ENCODE data around the gene MICU1. TPM values are rescaled to one million over a fixed set of nuclear protein-coding genes. Genes with fewer than 3 reads are reported as not detected.

Gene MICU1
- total and polyA plus RNA-seq, 2 of the 13 experiments (the other 11 are each of a cell fraction or from before 2014, with no cell fraction given), result 32.5 to 56.1 TPM

GRCh38 chr10:72354356-72355213, 271.3 kb downstream of the MICU1 start, which contains the start of gene DNAJB12 (continued):
- TF ChIP-seq ARID5B (CRISPR knock-in tag; IDR thresholded peaks at IDR 0.05) (peak; percentile 68), HNRNPH1 (optimal IDR thresholded peaks at IDR 0.05; ENCODE audit: low read depth, low read length) (peak; percentile 34), NR2F1 (CRISPR knock-in tag; IDR thresholded peaks at IDR 0.05) (0 out of 4 replicates have a peak, but pooled peaks of 1 of the 2 experiments have one; percentile 13), NAIF1 (CRISPR knock-in tag; IDR thresholded peaks at IDR 0.05; ENCODE audit: borderline replicate concordance) (peak; percentile 44; the same call in 1 of the 2 replicates), ZNF800 (CRISPR knock-in tag; IDR thresholded peaks at IDR 0.05) (peak; percentile 80), ZSCAN30 (CRISPR knock-in tag; IDR thresholded peaks at IDR 0.05) (no peak), SMAD1 (CRISPR knock-in tag; IDR thresholded peaks at IDR 0.05; ENCODE audit: borderline replicate concordance, low read depth) (peak; percentile 56; the same call in 1 of the 2 replicates), CAMTA2 (CRISPR knock-in tag; IDR thresholded peaks at IDR 0.05; ENCODE audit: borderline replicate concordance) (peak; percentile 95), CBX5 (CRISPR knock-in tag; IDR thresholded peaks at IDR 0.05; ENCODE audit: borderline replicate concordance) (peak; percentile 30; the same call in 1 of the 2 replicates), BCL6 (CRISPR knock-in tag; IDR thresholded peaks at IDR 0.05) (peak; percentile 27), KAT7 (CRISPR knock-in tag; IDR thresholded peaks at IDR 0.05; ENCODE audit: borderline replicate concordance) (peak; percentile 65; the same call in 1 of the 2 replicates), TCF7L2 (IDR thresholded peaks at IDR 0.05; ENCODE audit: low read depth, low read length) (no peak), MXD1 (CRISPR knock-in tag; IDR thresholded peaks at IDR 0.05) (peak; percentile 80; the same call in 1 of the 2 replicates), RELA (CRISPR knock-in tag; IDR thresholded peaks at IDR 0.05) (0 out of 2 replicates have a peak, but pooled peaks have one; percentile 33), PREB (CRISPR knock-in tag; IDR thresholded peaks at IDR 0.05) (no peak)
- TF ChIP-seq, protein P1, sequence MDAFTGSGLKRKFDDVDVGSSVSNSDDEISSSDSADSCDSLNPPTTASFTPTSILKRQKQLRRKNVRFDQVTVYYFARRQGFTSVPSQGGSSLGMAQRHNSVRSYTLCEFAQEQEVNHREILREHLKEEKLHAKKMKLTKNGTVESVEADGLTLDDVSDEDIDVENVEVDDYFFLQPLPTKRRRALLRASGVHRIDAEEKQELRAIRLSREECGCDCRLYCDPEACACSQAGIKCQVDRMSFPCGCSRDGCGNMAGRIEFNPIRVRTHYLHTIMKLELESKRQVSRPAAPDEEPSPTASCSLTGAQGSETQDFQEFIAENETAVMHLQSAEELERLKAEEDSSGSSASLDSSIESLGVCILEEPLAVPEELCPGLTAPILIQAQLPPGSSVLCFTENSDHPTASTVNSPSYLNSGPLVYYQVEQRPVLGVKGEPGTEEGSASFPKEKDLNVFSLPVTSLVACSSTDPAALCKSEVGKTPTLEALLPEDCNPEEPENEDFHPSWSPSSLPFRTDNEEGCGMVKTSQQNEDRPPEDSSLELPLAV (CRISPR knock-in tag; conservative IDR thresholded peaks at IDR 0.05; ENCODE audit: low read depth), result no peak

Measured in HepG2 (cell line).